Measurements from ENCODE around the gene ACOD1. TPM values are rescaled to one million over a fixed set of nuclear protein-coding genes. Genes with fewer than 3 reads are reported as not detected.

Gene ACOD1
- polyA plus RNA-seq, 1 of the 3 experiments (the other 2 are of a cell fraction), result not detected

DNA sequence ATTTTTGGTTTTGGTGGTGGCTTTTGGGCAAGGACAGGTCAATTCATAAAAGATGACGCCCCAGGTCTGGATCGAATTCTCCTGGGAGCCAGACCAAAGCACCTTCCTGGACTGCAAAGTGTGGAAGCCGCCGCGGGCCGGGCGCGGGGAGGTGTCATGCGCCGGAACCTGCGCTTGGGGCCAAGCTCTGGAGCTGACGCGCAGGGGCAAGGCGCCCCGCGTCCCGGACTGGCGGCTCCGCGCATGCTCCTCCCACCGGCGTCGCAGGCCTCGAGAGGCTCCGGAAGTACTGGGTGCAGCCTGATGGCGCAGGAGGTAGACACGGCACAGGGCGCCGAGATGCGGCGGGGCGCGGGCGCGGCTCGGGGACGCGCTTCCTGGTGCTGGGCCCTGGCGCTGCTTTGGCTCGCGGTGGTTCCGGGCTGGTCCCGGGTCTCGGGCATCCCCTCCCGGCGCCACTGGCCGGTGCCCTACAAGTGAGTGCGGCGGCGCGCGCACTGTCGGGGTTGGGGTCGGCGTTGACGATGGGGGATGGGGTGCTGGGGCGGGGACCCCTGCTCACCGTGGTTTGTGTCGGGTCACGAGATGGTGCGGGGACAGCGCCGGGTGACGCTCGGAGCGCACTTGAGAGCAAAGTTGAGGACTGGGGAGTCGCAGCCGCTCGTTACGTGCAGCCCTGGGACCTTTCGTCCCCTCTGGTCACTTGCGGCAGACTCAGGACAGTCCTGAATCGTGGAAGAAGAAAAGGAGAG is 43.7 kb downstream of the ACOD1 start, which contains the start of gene CLN5:
Gene CLN5 (plus strand): TSS at position 286 of the 752 bp plus-strand sequence. CDS start 18 bp downstream, at position 304.
- TF ChIP-seq FOSL2 (IDR thresholded peaks at IDR 0.05; ENCODE audit: borderline replicate concordance, low read depth) (no peak), SMC3 (IDR thresholded peaks at IDR 0.05; ENCODE audit: low read depth, low read length) (no peak), TAF1 (IDR thresholded peaks at IDR 0.05; ENCODE audit: borderline replicate concordance, low read depth, low read length) (peak; percentile 85), MXI1 (IDR thresholded peaks at IDR 0.05; ENCODE audit: low read depth, low read length) (peak; percentile 78; the same call in 1 of the 2 replicates), ELF1 (IDR thresholded peaks at IDR 0.05) (peak; percentile 83), EZH2phosphoT487 (IDR thresholded peaks at IDR 0.05; ENCODE audit: borderline replicate concordance, low read depth) (no peak), MEF2A (IDR thresholded peaks at IDR 0.05; ENCODE audit: borderline replicate concordance, low read depth) (no peak), YY1 (IDR thresholded peaks at IDR 0.05; ENCODE audit: low read depth) (peak; percentile 72; the same call in 1 of the 2 replicates), SIN3A (IDR thresholded peaks at IDR 0.05; ENCODE audit: borderline replicate concordance, low read depth, low read length) (peak; percentile 58; the same call in 1 of the 2 replicates), NRF1 (IDR thresholded peaks at IDR 0.05; ENCODE audit: low read depth, low read length) (peak; percentile 94), RCOR1 (IDR thresholded peaks at IDR 0.05; ENCODE audit: low read length) (0 out of 2 replicates have a peak, but pooled peaks have one; percentile 5), POLR2AphosphoS5 (IDR thresholded peaks at IDR 0.05; ENCODE audit: low read depth, low read length) (peak; percentile 84), FOXM1 (IDR thresholded peaks at IDR 0.05; ENCODE audit: low read depth) (no peak), GABPA (IDR thresholded peaks at IDR 0.05; ENCODE audit: low read depth) (peak; percentile 74), EP300 (IDR thresholded peaks at IDR 0.05; ENCODE audit: borderline replicate concordance in 1 of 2, low read depth in 1 of 2, low read length in 1 of 2) (0 out of 4 replicates have a peak, but pooled peaks of 1 of the 2 experiments have one; percentile 15)
- TF ChIP-seq, protein P1, sequence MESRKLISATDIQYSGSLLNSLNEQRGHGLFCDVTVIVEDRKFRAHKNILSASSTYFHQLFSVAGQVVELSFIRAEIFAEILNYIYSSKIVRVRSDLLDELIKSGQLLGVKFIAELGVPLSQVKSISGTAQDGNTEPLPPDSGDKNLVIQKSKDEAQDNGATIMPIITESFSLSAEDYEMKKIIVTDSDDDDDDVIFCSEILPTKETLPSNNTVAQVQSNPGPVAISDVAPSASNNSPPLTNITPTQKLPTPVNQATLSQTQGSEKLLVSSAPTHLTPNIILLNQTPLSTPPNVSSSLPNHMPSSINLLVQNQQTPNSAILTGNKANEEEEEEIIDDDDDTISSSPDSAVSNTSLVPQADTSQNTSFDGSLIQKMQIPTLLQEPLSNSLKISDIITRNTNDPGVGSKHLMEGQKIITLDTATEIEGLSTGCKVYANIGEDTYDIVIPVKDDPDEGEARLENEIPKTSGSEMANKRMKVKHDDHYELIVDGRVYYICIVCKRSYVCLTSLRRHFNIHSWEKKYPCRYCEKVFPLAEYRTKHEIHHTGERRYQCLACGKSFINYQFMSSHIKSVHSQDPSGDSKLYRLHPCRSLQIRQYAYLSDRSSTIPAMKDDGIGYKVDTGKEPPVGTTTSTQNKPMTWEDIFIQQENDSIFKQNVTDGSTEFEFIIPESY (IDR thresholded peaks at IDR 0.05; ENCODE audit: borderline replicate concordance, low read depth), result no peak
- TF ChIP-seq, protein P2, sequence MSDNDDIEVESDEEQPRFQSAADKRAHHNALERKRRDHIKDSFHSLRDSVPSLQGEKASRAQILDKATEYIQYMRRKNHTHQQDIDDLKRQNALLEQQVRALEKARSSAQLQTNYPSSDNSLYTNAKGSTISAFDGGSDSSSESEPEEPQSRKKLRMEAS (IDR thresholded peaks at IDR 0.05; ENCODE audit: low read depth), result peak; percentile 94; the same call in 1 of the 2 replicates

More for the DNA sequence above, 43.7 kb downstream of the ACOD1 start, which contains the start of gene CLN5:
- H3K9me2 ChIP-seq, result no peaks in the 10 kb centered on the region
- H3K27ac ChIP-seq (ENCODE audit: low read depth in 2 of 2, low read length in 1 of 2), result peak within 1 kb of the TSS; percentile 74 to 79
- peak; percentile 97 for DNase-seq
- H3K36me3 ChIP-seq (replicated peaks in 1 of 2; ENCODE audit: control insufficient read depth in 1 of 2, insufficient read depth in 2 of 2, low read length in 1 of 2), result peaks cover 8 to 10% of the 10 kb centered on the region in 2 experiments
- ChIA-PET CTCF (interaction anchor here (1.1 to 4.4 kb wide), 6 partner anchors 10 to 1127 kb away, joined by 3 to 34 read pairs (median 6); no protein-coding TSS in a partner anchor), POLR2A (no interaction called here)
- H3K79me2 ChIP-seq (ENCODE audit: insufficient read depth), result peaks cover 25% of the 10 kb centered on the region
- H3K9ac ChIP-seq, result peak within 1 kb of the TSS; percentile 94
- no peaks in the 10 kb centered on the region for H3K27me3 ChIP-seq (ENCODE audit: insufficient read depth)
- no peaks in the 10 kb centered on the region for H4K20me1 ChIP-seq (ENCODE audit: insufficient read depth)
- no peaks in the 10 kb centered on the region for H3K9me3 ChIP-seq
- H3K4me1 ChIP-seq (ENCODE audit: control insufficient read depth in 1 of 2, insufficient read depth in 2 of 2, low read depth in 1 of 2, low read length in 1 of 2), result peaks cover 11 to 13% of the 10 kb centered on the region in 2 experiments; a peak in 3 of 4 replicates
- no peaks in the 10 kb centered on the region for H3F3A ChIP-seq (replicated peaks; ENCODE audit: insufficient read depth)
- peak within 1 kb of the TSS; percentile 95 for H2AFZ ChIP-seq (ENCODE audit: low read depth)
- H3K4me2 ChIP-seq, result peak within 1 kb of the TSS; percentile 94
- 2% methylated on average over 26 of the region's 73 CpGs for WGBS (ENCODE audit: low lambda C conversion rate)
- H3K4me3 ChIP-seq (ENCODE audit: low read depth in 2 of 2, low read length in 1 of 2), result peak within 1 kb of the TSS; percentile 86 to 94
